HepG2 (cell line): ENCODE measurements around the gene ADCY10. TPM values are rescaled to one million over a fixed set of nuclear protein-coding genes. Genes with fewer than 3 reads are reported as not detected.
A peak's percentile ranks its signal among the peaks of the same experiment; 100 is the strongest.

Experiments used
- ATAC-seq: fragments of 200-7000 bp; cut with Tn5 transposase; 3 replicates; pipeline ENCODE4 v1.9.1; 2020; ENCODE audit warnings: mild to moderate bottlenecking, moderate library complexity
- BruUV-seq: library from RNA; stranded (reverse); fragments of 400-500 nt; replicated peaks from 2 replicates; lab custom pipeline; 2021; lab: Mats Ljungman, UMichigan
- CTCF ChIA-PET: fragments of 300-600 bp; formaldehyde crosslinking; extraction: SDS; loops from one replicate; lab custom pipeline; 2021; ENCODE audit warnings: low total read pairs, inconsistent platforms, low intra/inter-chr PET ratio; lab: Yijun Ruan, JAX
- POLR2A ChIA-PET: fragments of 350-600 bp; sonication (Branson Sonifier 250); formaldehyde crosslinking; loops from one replicate; lab custom pipeline; 2020; ENCODE audit warnings: antibody characterized with exemption, inconsistent platforms; lab: Yijun Ruan, JAX
- DNase-seq: peaks from one replicate; pipeline ENCODE4 v3.0.0-alpha.2; 2015; ENCODE audit warnings: low spot score
- FAIRE-seq: peaks from 3 replicates; lab custom pipeline; 2011; peaks lifted over from hg19 to GRCh38; lab: Jason Lieb, UNC
- H2AFZ ChIP-seq: one replicate; pipeline ENCODE4 v1.6.1; 2011; ENCODE audit warnings: low read length, inconsistent platforms
- H3K27ac ChIP-seq: fragments of 300-600 bp; 3 replicates; pipeline ENCODE4 v1.8.0; 2011; ENCODE audit warnings: mixed run types, mild to moderate bottlenecking, mixed read lengths, low read length, inconsistent platforms; ENCODE audit not compliant: insufficient read depth; ENCODE audit errors: extremely low read length
- H3K27me3 ChIP-seq, 2 experiments: fragments of 200-600 bp in 1 of 2; 2 replicates in 1 of 2; 3 replicates in 1 of 2; pipeline versions ENCODE4 v1.6.0 to v1.8.0; 2011; ENCODE audit warnings: low read length in 2 of 2, mild to moderate bottlenecking in 2 of 2, moderate library complexity in 2 of 2, inconsistent platforms in 1 of 2; ENCODE audit not compliant: insufficient read depth in 2 of 2, control insufficient read depth in 1 of 2
- H3K36me3 ChIP-seq, 2 experiments: fragments of 200-600 bp in 1 of 2; replicated peaks in 1 of 2; 2 replicates in 1 of 2; 3 replicates in 1 of 2; pipeline versions ENCODE4 v1.5.1 to v1.8.0; 2011; ENCODE audit warnings: low read length in 2 of 2, inconsistent platforms in 1 of 2; ENCODE audit not compliant: insufficient read depth in 2 of 2, control insufficient read depth in 1 of 2
- H3K4me1 ChIP-seq: 2 replicates; pipeline ENCODE4 v1.5.1; 2012; ENCODE audit warnings: low read length, inconsistent platforms; ENCODE audit not compliant: insufficient read depth
- H3K4me2 ChIP-seq: 2 replicates; pipeline ENCODE4 v1.6.0; 2011; ENCODE audit warnings: low read depth, low read length, inconsistent platforms
- H3K4me3 ChIP-seq, 3 experiments: fragments of 200-600 bp in 1 of 3; sonication (generic), shearing (Covaris generic) in 1 of 3; replicated peaks in 1 of 3; 2 replicates each; pipeline ENCODE4 v1.5.1; 2011 to 2016; ENCODE audit warnings: low read length in 3 of 3, inconsistent platforms in 2 of 3, low read depth in 2 of 3, mild to moderate bottlenecking in 2 of 3, control low read depth in 1 of 3, mixed read lengths in 1 of 3; ENCODE audit not compliant: insufficient read depth in 1 of 3
- H3K79me2 ChIP-seq: one replicate; pipeline ENCODE4 v1.6.1; 2011; ENCODE audit warnings: low read length, inconsistent platforms; ENCODE audit not compliant: insufficient read depth
- H3K9ac ChIP-seq: 2 replicates; pipeline ENCODE4 v1.6.0; 2011; ENCODE audit warnings: mild to moderate bottlenecking, low read depth, low read length, inconsistent platforms; ENCODE audit not compliant: insufficient read depth
- H3K9me3 ChIP-seq: 2 replicates; pipeline ENCODE4 v1.5.1; 2012; ENCODE audit warnings: mild to moderate bottlenecking, low read length
- H4K20me1 ChIP-seq: 2 replicates; pipeline ENCODE4 v1.6.0; 2011; ENCODE audit warnings: inconsistent platforms, mild to moderate bottlenecking, low read length, moderate library complexity; ENCODE audit not compliant: insufficient read depth
- BORCS8-MEF2B ChIP-seq: sonication (generic); formaldehyde crosslinking; IDR thresholded peaks from 2 replicates; pipeline ENCODE4 v1.8.0; 2022; ENCODE audit warnings: mild to moderate bottlenecking, missing genetic modification reagents
- CBFB ChIP-seq: sonication (generic); formaldehyde crosslinking; IDR thresholded peaks from 2 replicates; pipeline ENCODE4 v1.4.0; 2020; ENCODE audit warnings: missing genetic modification reagents
- CENPT ChIP-seq: sonication (generic); formaldehyde crosslinking; IDR thresholded peaks from 2 replicates; pipeline ENCODE4 v1.8.0; 2022; ENCODE audit warnings: low read depth, mild to moderate bottlenecking, moderate library complexity, missing genetic modification reagents
- CENPX ChIP-seq: sonication (generic); formaldehyde crosslinking; IDR thresholded peaks from 2 replicates; pipeline ENCODE4 v1.9.0; 2021; ENCODE audit warnings: mild to moderate bottlenecking, missing genetic modification reagents, moderate library complexity
- FOXM1 ChIP-seq: sonication (generic); formaldehyde crosslinking; IDR thresholded peaks from 2 replicates; pipeline ENCODE4 v1.5.0; 2020; ENCODE audit warnings: missing genetic modification reagents
- KAT7 ChIP-seq: IDR thresholded peaks from 2 replicates; pipeline ENCODE4 v1.6.1; 2018; ENCODE audit warnings: borderline replicate concordance, missing compliant biosample characterization
- LBX2 ChIP-seq: sonication (generic); formaldehyde crosslinking; IDR thresholded peaks from 2 replicates; pipeline ENCODE4 v1.5.0; 2020; ENCODE audit warnings: missing genetic modification reagents, mild to moderate bottlenecking, borderline replicate concordance
- MYNN ChIP-seq: sonication (generic); formaldehyde crosslinking; IDR thresholded peaks from 2 replicates; pipeline ENCODE4 v1.4.0; 2020; ENCODE audit warnings: mild to moderate bottlenecking, low read depth, missing genetic modification reagents
- NRL ChIP-seq: sonication (generic); formaldehyde crosslinking; IDR thresholded peaks from 2 replicates; pipeline ENCODE4 v1.5.0; 2020; ENCODE audit warnings: missing genetic modification reagents, mild to moderate bottlenecking, moderate library complexity, borderline replicate concordance
- PITX1 ChIP-seq: sonication (generic); formaldehyde crosslinking; IDR thresholded peaks from 2 replicates; pipeline ENCODE4 v1.5.1; 2020; ENCODE audit warnings: mild to moderate bottlenecking, missing genetic modification reagents
- SETDB1 ChIP-seq: sonication (generic); formaldehyde crosslinking; IDR thresholded peaks from 2 replicates; pipeline ENCODE4 v1.5.1; 2020; ENCODE audit warnings: missing genetic modification reagents, mild to moderate bottlenecking, borderline replicate concordance
- THAP7 ChIP-seq: sonication (generic); formaldehyde crosslinking; IDR thresholded peaks from 2 replicates; pipeline ENCODE4 v1.8.1; 2023; ENCODE audit warnings: mild to moderate bottlenecking, missing genetic modification reagents
- ZNF160 ChIP-seq: sonication (generic); formaldehyde crosslinking; IDR thresholded peaks from 2 replicates; pipeline ENCODE4 v1.8.0; 2022; ENCODE audit warnings: mild to moderate bottlenecking, inconsistent platforms, missing genetic modification reagents
- ZNF724P ChIP-seq: sonication (generic); formaldehyde crosslinking; IDR thresholded peaks from 2 replicates; pipeline ENCODE4 v1.8.0; 2022; ENCODE audit warnings: missing genetic modification reagents, borderline replicate concordance
- ZNF775 ChIP-seq: sonication (generic); formaldehyde crosslinking; IDR thresholded peaks from 2 replicates; pipeline ENCODE4 v1.4.0; 2020; ENCODE audit warnings: missing genetic modification reagents, mild to moderate bottlenecking, moderate library complexity, borderline replicate concordance
- WGBS: methylation state at CpG from one replicate; pipeline ENCODE4 v1.1.6; 2017; ENCODE audit warnings: low lambda C conversion rate; 5-methylcytosine and 5-hydroxymethylcytosine counted together
- in situ Hi-C: cut with HindIII; loops from 2 replicates; pipeline ENCODE4 v1.10.0; 2017; ENCODE audit warnings: low pct_unique_long_range_greater_than_20kb; ENCODE audit not compliant: extremely low pct_ligation_motif_present
- intact Hi-C: fragments of 100-400 bp; cut with micrococcal nuclease; formaldehyde crosslinking; loops from one replicate; pipeline ENCODE4 v1.10.0; 2022; ENCODE audit not compliant: unreplicated experiment
- polyA plus RNA-seq, 8 experiments: library from polyadenylated mRNA; depleted of rRNA in 3 of 8; stranded (reverse) in 7 of 8; unstranded in 1 of 8; fragments of >200 nt; fragmentation: Illumina TruSeq in 4 of 8; extraction: Trizol in 4 of 8; gene quantifications; 2 replicates each; pipeline versions ENCODE4 v1.2.1 to v1.2.3, GENCODE V29; 2011 to 2016; ENCODE audit warnings: low read depth in 4 of 8, missing spikeins in 1 of 8, mixed read lengths in 1 of 8; ENCODE audit not compliant: insufficient read depth in 1 of 8
- total RNA-seq, 5 experiments: library from RNA; depleted of rRNA; stranded (reverse); fragments of >200 nt; fragmentation: Illumina TruSeq; extraction: Trizol; gene quantifications; 2 replicates each; pipeline ENCODE4 v1.2.3, GENCODE V29; 2016; ENCODE audit warnings: low read depth in 1 of 5
- TF ChIP-seq, protein P1 (sequence below): sonication (generic); formaldehyde crosslinking; IDR thresholded peaks from 2 replicates; pipeline ENCODE4 v1.4.0; 2020; ENCODE audit warnings: mild to moderate bottlenecking, missing genetic modification reagents

Gene ADCY10
- total and polyA plus RNA-seq, 2 of the 13 experiments (the other 11 are each of a cell fraction or from before 2014, with no cell fraction given), result 0.02 to 0.03 TPM

- CTCF ChIA-PET, result no interaction called here
- H3K4me3 ChIP-seq, result no peak overlapping the region
- H4K20me1 ChIP-seq, result no peaks in the 10 kb centered on the region
- H3K36me3 ChIP-seq, result no peaks in the 10 kb centered on the region
- BruUV-seq, result no TSS peak
- H3K79me2 ChIP-seq, result no peaks in the 10 kb centered on the region
- TF ChIP-seq ZNF724P (CRISPR knock-in tag) (no peak), ZNF160 (CRISPR knock-in tag) (peak; percentile 94)
- TF ChIP-seq, all 625 proteins: peak for 1
- POLR2A ChIA-PET, result no interaction called here
- DNase-seq (no peak), FAIRE-seq (no peak), ATAC-seq (no peak)
- no peak overlapping the region for H3K9ac ChIP-seq
- in situ Hi-C loops (no loop called here), intact Hi-C loops (no loop called here)
- H3K4me1 ChIP-seq, result peaks cover 26% of the 10 kb centered on the region
- peaks cover 0 to 4% of the 10 kb centered on the region in 2 experiments; a peak in 1 of 5 replicates for H3K27me3 ChIP-seq
- no peak overlapping the region for H3K4me2 ChIP-seq
- no peak overlapping the region for H3K27ac ChIP-seq
- H3K9me3 ChIP-seq, result peaks cover 6% of the 10 kb centered on the region; the same call in 1 of the 2 replicates
- WGBS, result 47% methylated on average over 1 of the region's 1 CpG
- no peak overlapping the region for H2AFZ ChIP-seq
Observed at GRCh38 chr1:167815650-167816049, 98.3 kb downstream of the ADCY10 start.

DNA sequence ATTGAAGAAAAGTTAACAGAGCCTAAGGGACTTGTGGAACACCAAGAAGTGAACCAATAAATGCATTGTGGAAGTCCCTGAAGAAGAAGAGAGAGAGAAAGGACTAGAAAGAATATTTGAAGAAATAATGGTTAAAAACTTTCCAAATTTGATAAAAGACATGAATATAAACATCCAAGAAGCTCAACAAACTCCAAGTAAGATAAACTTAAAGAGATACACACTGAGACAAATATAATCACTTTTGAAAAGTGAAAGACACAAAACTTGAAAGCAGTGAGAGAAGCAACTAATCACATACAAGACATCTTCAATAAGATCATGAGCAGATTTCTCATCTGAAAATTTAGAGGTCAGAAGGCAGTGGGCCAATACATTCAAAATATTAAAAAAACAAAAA is 101.0 kb downstream of the ADCY10 start:
- ATAC-seq (no peak), FAIRE-seq (no peak), DNase-seq (no peak)
- Histone ChIP-seq H3K4me2 (no peak overlapping the region), H3K4me1 (peaks cover 20% of the 10 kb centered on the region), H3K9me3 (peaks cover 6% of the 10 kb centered on the region; the same call in 1 of the 2 replicates), H3K36me3 (no peaks in the 10 kb centered on the region), H3K27ac (no peak overlapping the region), H2AFZ (no peak overlapping the region), H3K27me3 (no peaks in the 10 kb centered on the region), H3K4me3 (no peak overlapping the region), H4K20me1 (no peaks in the 10 kb centered on the region), H3K79me2 (no peaks in the 10 kb centered on the region), H3K9ac (no peak overlapping the region)
- POLR2A ChIA-PET, result no interaction called here
- no TSS peak for BruUV-seq
- CTCF ChIA-PET, result no interaction called here
- in situ Hi-C loops, result no loop called here
- intact Hi-C loops, result no loop called here
- TF ChIP-seq LBX2 (no peak), CENPX (CRISPR knock-in tag) (no peak), PITX1 (CRISPR knock-in tag) (no peak), ZNF775 (no peak), CENPT (CRISPR knock-in tag) (no peak), KAT7 (CRISPR knock-in tag) (no peak), MYNN (CRISPR knock-in tag) (no peak), BORCS8-MEF2B (CRISPR knock-in tag) (no peak), FOXM1 (no peak), SETDB1 (CRISPR knock-in tag) (no peak), THAP7 (CRISPR knock-in tag) (no peak), NRL (CRISPR knock-in tag) (no peak), CBFB (CRISPR knock-in tag) (no peak)
- TF ChIP-seq, protein P1, sequence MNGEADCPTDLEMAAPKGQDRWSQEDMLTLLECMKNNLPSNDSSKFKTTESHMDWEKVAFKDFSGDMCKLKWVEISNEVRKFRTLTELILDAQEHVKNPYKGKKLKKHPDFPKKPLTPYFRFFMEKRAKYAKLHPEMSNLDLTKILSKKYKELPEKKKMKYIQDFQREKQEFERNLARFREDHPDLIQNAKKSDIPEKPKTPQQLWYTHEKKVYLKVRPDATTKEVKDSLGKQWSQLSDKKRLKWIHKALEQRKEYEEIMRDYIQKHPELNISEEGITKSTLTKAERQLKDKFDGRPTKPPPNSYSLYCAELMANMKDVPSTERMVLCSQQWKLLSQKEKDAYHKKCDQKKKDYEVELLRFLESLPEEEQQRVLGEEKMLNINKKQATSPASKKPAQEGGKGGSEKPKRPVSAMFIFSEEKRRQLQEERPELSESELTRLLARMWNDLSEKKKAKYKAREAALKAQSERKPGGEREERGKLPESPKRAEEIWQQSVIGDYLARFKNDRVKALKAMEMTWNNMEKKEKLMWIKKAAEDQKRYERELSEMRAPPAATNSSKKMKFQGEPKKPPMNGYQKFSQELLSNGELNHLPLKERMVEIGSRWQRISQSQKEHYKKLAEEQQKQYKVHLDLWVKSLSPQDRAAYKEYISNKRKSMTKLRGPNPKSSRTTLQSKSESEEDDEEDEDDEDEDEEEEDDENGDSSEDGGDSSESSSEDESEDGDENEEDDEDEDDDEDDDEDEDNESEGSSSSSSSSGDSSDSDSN (CRISPR knock-in tag), result no peak
